Endothelial cell of umbilical vein (primary cell): ENCODE results near the gene DENND2A.

ENCODE experiments used
- CTCF ChIP-seq, 2 donors: IDR thresholded peaks; 1 replicate in 1 of 2; 2 replicates in 1 of 2; pipeline ENCODE4 v1.5.1; 2011; ENCODE audit warnings: low read length in 2 of 2, mild to moderate bottlenecking in 2 of 2, moderate library complexity in 2 of 2, control low read depth in 1 of 2, inconsistent platforms in 1 of 2, low read depth in 1 of 2; ENCODE audit not compliant: insufficient read depth in 1 of 2; ENCODE audit errors: extremely low read depth in 1 of 2
- EZH2 ChIP-seq: IDR thresholded peaks from 2 replicates; pipeline ENCODE4 v1.6.1; 2012; ENCODE audit warnings: borderline replicate concordance, low read depth, mild to moderate bottlenecking, moderate library complexity, low read length, inconsistent platforms; ENCODE audit not compliant: severe bottlenecking
- FOS ChIP-seq: IDR thresholded peaks from 2 replicates; pipeline ENCODE4 v1.6.1; 2011; ENCODE audit warnings: mild to moderate bottlenecking, low read length, moderate library complexity, borderline replicate concordance; ENCODE audit not compliant: insufficient read depth
- GATA2 ChIP-seq: IDR thresholded peaks from 2 replicates; pipeline ENCODE4 v1.7.0; 2011; ENCODE audit warnings: low read depth, mild to moderate bottlenecking, moderate library complexity, mixed read lengths, low read length; ENCODE audit not compliant: insufficient read length, insufficient read depth
- JUN ChIP-seq: IDR thresholded peaks from 2 replicates; pipeline ENCODE4 v1.6.1; 2011; ENCODE audit warnings: borderline replicate concordance, low read depth; ENCODE audit not compliant: insufficient read length, insufficient read depth
- MAX ChIP-seq: IDR thresholded peaks from 2 replicates; pipeline ENCODE4 v1.6.1; 2011; ENCODE audit not compliant: insufficient read depth, insufficient read length
- MYC ChIP-seq: IDR thresholded peaks from one replicate; pipeline ENCODE4 v1.6.1; 2011; ENCODE audit warnings: mild to moderate bottlenecking, low read depth, low read length
- POLR2A ChIP-seq: IDR thresholded peaks from 2 replicates; pipeline ENCODE4 v1.6.1; 2012; ENCODE audit warnings: low read depth, mild to moderate bottlenecking, control low read depth, low read length
- POLR2AphosphoS5 ChIP-seq: IDR thresholded peaks from 2 replicates; pipeline ENCODE4 v1.6.1; 2012; ENCODE audit warnings: low read depth, mild to moderate bottlenecking, control low read depth, low read length, moderate library complexity; ENCODE audit not compliant: insufficient read depth

GRCh38 chr7:140621401-140622021, 19.1 kb downstream of the DENND2A start:
- TF ChIP-seq CTCF (IDR thresholded peaks at IDR 0.05; ENCODE audit: extremely low read depth in 1 of 2, insufficient read depth in 1 of 2, low read depth in 1 of 2, low read length in 2 of 2) (no peak), POLR2A (no peak), EZH2 (no peak), POLR2AphosphoS5 (no peak), MYC (no peak), MAX (no peak), GATA2 (no peak), JUN (no peak), FOS (no peak)
